Measurements from ENCODE around the gene SLC2A6.
A peak's percentile ranks its signal among the peaks of the same experiment; 100 is the strongest.

DNA sequence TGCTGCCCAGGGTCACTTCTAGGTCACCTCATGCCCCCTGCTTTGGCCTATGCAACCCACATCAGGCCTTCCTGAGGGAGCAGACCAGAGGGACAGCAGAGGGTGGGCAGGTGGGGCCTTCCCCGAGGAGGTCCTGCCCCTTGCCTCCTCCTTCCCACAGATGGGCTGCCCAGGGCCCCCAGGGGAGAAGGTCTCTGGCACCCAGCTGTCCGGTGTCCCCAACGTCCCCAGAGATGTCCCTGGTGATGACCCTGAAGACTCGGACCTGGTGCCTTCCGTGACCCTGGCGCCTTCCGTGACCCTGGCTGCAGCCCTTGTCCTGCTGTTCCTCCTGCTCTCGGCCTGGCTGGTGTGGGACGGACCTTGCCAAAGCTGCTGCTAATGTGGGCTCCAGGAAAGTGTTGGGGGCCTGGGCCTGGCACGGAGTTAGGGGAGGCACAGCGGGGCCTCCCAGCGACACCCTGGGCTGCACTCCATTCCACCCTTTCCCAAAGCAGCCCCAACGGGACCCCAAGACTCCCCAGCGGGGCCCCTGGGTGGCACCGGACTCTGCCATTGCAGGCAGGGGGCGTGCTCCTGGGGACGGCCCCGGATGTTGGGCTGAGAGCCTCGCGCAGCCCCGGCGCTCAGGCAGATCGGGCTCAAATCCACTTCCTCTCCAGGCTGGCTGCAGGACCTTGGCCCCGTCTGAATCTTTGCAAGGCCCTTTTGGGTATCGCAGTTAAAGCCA is 6.8 kb upstream of the SLC2A6 start:
- TF ChIP-seq, protein P1, sequence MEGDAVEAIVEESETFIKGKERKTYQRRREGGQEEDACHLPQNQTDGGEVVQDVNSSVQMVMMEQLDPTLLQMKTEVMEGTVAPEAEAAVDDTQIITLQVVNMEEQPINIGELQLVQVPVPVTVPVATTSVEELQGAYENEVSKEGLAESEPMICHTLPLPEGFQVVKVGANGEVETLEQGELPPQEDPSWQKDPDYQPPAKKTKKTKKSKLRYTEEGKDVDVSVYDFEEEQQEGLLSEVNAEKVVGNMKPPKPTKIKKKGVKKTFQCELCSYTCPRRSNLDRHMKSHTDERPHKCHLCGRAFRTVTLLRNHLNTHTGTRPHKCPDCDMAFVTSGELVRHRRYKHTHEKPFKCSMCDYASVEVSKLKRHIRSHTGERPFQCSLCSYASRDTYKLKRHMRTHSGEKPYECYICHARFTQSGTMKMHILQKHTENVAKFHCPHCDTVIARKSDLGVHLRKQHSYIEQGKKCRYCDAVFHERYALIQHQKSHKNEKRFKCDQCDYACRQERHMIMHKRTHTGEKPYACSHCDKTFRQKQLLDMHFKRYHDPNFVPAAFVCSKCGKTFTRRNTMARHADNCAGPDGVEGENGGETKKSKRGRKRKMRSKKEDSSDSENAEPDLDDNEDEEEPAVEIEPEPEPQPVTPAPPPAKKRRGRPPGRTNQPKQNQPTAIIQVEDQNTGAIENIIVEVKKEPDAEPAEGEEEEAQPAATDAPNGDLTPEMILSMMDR (IDR thresholded peaks at IDR 0.05; ENCODE audit: low read depth, low read length): no peak
- TF ChIP-seq, protein P2, sequence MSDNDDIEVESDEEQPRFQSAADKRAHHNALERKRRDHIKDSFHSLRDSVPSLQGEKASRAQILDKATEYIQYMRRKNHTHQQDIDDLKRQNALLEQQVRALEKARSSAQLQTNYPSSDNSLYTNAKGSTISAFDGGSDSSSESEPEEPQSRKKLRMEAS (IDR thresholded peaks at IDR 0.05; ENCODE audit: low read depth, low read length): no peak
- TF ChIP-seq MYC (IDR thresholded peaks at IDR 0.05; ENCODE audit: low read depth, low read length) (0 out of 2 replicates have a peak, but pooled peaks have one; percentile 16), POLR2A (IDR thresholded peaks at IDR 0.05; ENCODE audit: extremely low read depth, insufficient read length) (no peak)
